ENCODE measurements around the gene FPR1. TPM values are rescaled to one million over a fixed set of nuclear protein-coding genes. Genes with fewer than 3 reads are reported as not detected.
A peak's percentile ranks its signal among the peaks of the same experiment; 100 is the strongest.
"Not testable (repeated sequence)": the region's sequence is repeated elsewhere in the genome, so short reads cannot be mapped to it uniquely, and the experiment has no call there.

Gene FPR1
- total RNA-seq, 1 donor = not detected

DNA sequence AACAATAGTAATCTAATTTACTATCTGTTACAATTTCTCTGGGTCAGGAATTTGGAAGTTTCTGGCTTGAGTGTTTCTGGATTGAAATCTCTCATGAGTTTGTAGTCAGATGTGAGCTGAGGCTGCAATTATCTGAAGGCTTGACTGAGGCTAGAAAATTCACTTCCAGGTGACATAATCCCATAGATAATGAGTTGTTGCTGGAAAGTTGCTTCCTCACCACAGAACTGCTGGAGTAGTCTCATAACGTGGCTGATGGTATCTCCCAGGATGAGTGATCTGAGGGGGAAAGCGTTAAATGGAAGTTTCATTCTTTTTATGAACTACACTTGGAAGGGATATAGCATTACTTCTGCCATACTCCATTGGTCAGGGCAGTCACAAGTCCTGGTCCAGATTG is 28.0 kb upstream of the FPR1 start:
- no peak for DNase-seq (ENCODE audit: low read depth)
- TF ChIP-seq, protein P1, sequence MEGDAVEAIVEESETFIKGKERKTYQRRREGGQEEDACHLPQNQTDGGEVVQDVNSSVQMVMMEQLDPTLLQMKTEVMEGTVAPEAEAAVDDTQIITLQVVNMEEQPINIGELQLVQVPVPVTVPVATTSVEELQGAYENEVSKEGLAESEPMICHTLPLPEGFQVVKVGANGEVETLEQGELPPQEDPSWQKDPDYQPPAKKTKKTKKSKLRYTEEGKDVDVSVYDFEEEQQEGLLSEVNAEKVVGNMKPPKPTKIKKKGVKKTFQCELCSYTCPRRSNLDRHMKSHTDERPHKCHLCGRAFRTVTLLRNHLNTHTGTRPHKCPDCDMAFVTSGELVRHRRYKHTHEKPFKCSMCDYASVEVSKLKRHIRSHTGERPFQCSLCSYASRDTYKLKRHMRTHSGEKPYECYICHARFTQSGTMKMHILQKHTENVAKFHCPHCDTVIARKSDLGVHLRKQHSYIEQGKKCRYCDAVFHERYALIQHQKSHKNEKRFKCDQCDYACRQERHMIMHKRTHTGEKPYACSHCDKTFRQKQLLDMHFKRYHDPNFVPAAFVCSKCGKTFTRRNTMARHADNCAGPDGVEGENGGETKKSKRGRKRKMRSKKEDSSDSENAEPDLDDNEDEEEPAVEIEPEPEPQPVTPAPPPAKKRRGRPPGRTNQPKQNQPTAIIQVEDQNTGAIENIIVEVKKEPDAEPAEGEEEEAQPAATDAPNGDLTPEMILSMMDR (IDR thresholded peaks at IDR 0.05; ENCODE audit: insufficient read depth, low read length) = no peak
- no peak overlapping the region for H3K4me3 ChIP-seq (ENCODE audit: low read depth, low read length)

DNA sequence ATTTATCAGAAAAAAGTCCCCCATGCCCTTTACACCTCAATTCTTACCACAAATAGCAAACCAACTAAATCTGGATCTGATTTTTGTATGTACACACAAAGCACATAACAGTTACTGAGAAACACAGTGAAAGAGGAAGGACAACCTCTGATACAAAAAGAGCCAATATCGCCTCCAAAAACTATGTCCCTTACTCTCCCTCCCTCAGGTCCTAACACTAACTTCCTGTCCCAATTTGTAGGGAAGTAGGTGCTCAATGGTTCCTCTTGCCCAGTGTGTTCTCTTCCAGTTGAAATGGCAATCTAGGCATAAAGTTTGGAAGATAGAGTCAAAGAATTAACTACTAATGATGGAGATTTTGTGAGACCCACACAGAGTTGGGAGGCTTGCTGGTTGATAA is 27.5 kb upstream of the FPR1 start:
- no peak overlapping the region for H3K4me3 ChIP-seq (ENCODE audit: low read depth, low read length)
- DNase-seq (ENCODE audit: low read depth) = no peak
- TF ChIP-seq, protein P1 (IDR thresholded peaks at IDR 0.05; ENCODE audit: insufficient read depth, low read length) = no peak

DNA sequence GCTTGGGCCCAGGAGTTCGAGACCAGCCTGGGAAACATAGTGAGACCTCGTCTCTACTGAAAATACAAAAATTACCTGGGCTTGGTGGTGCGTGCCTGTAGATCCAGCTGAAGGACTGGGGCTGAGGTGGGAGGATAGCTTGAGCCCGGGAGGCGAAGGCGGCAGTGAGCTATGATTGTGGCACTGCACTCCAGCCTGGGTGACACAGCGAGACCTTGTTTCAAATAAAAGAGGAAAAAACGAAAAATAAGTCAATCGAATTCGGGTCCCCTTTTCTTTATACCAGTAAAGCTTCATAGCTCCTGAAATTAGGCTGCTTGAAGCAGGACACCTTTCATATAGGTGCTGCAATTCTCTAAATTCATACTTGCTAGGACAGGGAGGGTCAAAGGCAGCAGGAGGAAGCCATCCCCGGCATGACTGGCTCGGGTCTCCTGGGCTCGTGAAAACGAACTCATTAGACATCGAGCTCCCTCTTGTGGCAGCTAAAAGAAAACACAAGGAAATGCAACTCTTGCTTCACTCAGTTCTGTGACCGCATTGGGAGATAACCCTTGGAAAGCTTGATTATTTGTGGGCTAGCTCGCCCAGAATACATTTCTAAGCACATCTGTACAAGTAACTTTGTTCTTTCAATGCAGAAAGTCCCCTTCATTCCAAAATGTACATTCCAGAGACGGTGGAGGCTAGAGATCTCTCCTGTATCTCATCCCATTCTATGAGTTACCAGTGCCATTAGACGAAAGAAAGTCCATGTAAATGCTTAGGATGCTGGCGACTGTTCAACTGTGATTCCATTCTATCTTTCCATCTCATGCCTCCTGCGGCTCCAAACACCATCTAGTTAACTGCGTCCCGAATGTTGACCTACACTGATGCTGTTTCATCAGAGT is 26.1 kb upstream of the FPR1 start:
- TF ChIP-seq, protein P1 (IDR thresholded peaks at IDR 0.05; ENCODE audit: insufficient read depth, low read length) = peak; percentile 63
- H3K4me3 ChIP-seq (ENCODE audit: low read depth, low read length) = no peak overlapping the region
- DNase-seq (ENCODE audit: low read depth) = peak; percentile 96

DNA sequence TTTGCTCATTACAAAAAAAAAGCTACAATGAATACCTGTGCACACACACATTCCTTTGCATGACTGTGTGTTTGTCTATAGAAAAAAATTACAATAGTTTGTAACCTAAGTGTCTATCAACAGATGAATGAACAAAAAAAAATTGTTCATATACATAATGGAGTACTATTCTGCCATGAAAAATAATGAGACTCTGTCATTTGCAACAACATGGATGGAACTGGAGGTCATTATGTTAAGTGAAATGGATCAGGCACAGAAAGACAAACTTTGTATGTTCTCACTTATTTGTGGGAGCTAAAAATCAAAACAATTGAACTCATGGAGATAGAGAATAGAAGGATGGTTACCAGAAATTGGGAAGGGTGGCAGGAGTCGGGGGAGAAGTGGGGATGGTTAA is 24.9 kb upstream of the FPR1 start:
- H3K4me3 ChIP-seq (ENCODE audit: low read depth, low read length); DNase-seq (ENCODE audit: low read depth): not testable (repeated sequence)

DNA sequence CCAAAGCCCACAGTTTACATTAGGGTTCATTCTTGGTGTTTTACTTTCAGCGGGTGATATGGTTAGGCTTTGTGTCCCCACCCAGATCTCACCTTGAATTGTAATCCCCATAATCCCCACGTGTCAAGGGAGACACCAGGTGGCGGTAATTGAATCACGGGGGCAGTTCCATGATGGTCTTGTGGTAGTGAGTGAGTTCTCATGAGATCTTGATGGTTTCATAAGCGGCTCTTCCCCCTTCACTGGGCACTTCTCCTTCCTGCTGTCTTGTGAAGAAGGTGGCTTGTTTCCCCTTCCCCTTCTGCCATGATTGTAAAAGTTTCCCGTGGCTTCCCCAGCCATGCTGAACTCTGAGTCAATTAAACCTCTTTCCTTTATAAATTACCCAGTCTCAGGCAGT is 21.3 kb upstream of the FPR1 start:
- TF ChIP-seq, protein P1 (IDR thresholded peaks at IDR 0.05; ENCODE audit: insufficient read depth, low read length) = no peak
- DNase-seq (ENCODE audit: low read depth) = no peak
- no peak overlapping the region for H3K4me3 ChIP-seq (ENCODE audit: low read depth, low read length)

DNA sequence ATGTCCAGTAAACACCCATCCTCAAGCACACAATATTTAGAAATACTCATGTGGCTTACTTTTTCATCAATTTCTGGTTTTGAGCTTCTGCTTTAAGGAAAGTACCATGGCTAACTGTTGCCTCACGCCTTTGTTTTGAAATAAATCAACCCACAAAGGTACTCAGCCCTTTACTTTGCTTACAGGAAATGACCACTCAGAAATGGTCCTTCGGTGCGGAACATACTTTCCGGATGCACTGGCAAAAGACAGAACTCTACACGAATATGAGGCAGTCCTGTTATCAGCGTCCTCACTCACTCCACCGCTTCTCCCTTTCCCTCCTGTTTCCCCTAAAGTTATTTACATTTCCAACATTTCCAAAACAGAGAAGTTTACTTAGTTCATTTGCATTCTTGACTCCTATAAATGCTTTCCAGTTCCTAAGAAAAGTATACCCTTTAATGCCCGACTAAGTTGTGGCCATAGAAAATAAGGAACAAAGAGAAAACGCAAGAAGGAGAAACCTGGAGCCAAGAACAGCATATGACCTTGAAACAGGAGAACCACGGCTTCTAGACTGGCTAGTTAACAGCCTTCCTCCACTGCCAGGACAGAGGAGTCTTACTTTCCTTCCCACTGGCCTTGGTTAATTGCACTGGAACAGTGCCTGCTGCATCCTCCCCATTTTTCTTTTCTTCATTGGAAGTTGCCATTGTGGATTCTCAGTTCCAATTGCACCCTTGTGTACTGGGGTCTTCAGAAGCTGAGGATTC is 19.9 kb upstream of the FPR1 start:
- no peak for DNase-seq (ENCODE audit: low read depth)
- TF ChIP-seq, protein P1 (IDR thresholded peaks at IDR 0.05; ENCODE audit: insufficient read depth, low read length) = no peak

DNA sequence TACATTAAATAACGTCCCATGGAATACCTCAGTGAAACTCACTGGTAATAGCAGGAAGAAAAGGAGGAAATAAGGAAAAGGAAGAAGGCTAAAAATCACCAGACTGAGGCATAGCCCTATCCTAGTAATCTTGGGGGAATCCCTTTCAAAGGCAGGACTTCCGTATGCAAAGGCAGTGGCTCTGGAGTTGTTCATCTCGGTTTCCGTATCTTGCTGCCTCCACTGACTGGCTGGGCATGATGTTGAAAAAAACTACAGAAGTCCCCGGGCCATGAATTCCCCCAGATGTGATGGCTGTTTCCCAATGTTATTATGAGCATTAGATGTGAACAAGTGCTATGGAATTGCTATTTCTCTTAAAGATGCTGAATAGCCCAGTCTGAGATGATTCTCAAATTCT is 14.8 kb upstream of the FPR1 start:
- TF ChIP-seq, protein P1 (IDR thresholded peaks at IDR 0.05; ENCODE audit: insufficient read depth, low read length) = no peak
- H3K4me3 ChIP-seq (ENCODE audit: low read depth, low read length) = no peak overlapping the region
- no peak for DNase-seq (ENCODE audit: low read depth)

More for the DNA sequence above, 19.9 kb upstream of the FPR1 start:
- no peak overlapping the region for H3K4me3 ChIP-seq (ENCODE audit: low read depth, low read length)
